Thyroid gland (tissue), 4 donors: ENCODE results near the gene GLYATL3.

Experiments used
- CTCF ChIP-seq, 6 experiments: fragments of 200-600 bp in 3 of 6; fragments of 450-650 bp in 3 of 6; sonication (generic) in 3 of 6; IDR thresholded peaks; one replicate each; pipeline ENCODE4 v1.5.1; 2016 to 2019; ENCODE audit warnings: antibody characterized with exemption in 6 of 6, mild to moderate bottlenecking in 2 of 6, inconsistent platforms in 1 of 6, moderate library complexity in 1 of 6
- POLR2A ChIP-seq, 2 donors: fragments of 450-650 bp; IDR thresholded peaks; one replicate each; pipeline ENCODE4 v1.6.1; 2017; ENCODE audit warnings: antibody characterized with exemption in 2 of 2, mild to moderate bottlenecking in 2 of 2, moderate library complexity in 1 of 2

GRCh38 chr6:49462071-49462470 lies 37.7 kb upstream of the GLYATL3 start:
- TF ChIP-seq POLR2A (IDR thresholded peaks at IDR 0.05) (no peak), CTCF (IDR thresholded peaks at IDR 0.05) (no peak)
